H1 (cell line): ENCODE data around the gene TMEM120B. TPM values are rescaled to one million over a fixed set of nuclear protein-coding genes. Genes with fewer than 3 reads are reported as not detected.
A peak's percentile ranks its signal among the peaks of the same experiment; 100 is the strongest.

Experiments
- CTCF ChIA-PET: fragments of 300-600 bp; sonication (Branson Sonifier 250); formaldehyde crosslinking; loops from one replicate; lab custom pipeline; 2021; ENCODE audit not compliant: partially characterized antibody; lab: Charles Lee
- POLR2A ChIA-PET: fragments of 300-600 bp; sonication (Branson Sonifier 250); formaldehyde crosslinking; loops from one replicate; lab custom pipeline; 2021; ENCODE audit warnings: inconsistent platforms; ENCODE audit not compliant: partially characterized antibody; lab: Charles Lee
- DNase-seq, 2 experiments: peaks; one replicate each; pipeline versions ENCODE4 v3.0.0 to v3.0.0-alpha.2; 2010 to 2022; ENCODE audit warnings: low spot score in 2 of 2, low read depth in 1 of 2, mixed read lengths in 1 of 2
- FAIRE-seq: peaks from 2 replicates; lab custom pipeline; 2011; peaks lifted over from hg19 to GRCh38; lab: Jason Lieb, UNC
- H2AFZ ChIP-seq: 2 replicates; pipeline ENCODE4 v1.8.1; 2012; ENCODE audit warnings: low read length, inconsistent platforms
- H2AK5ac ChIP-seq: 2 replicates; pipeline ENCODE4 v1.6.1; 2013; ENCODE audit warnings: low read depth, low read length
- H2BK120ac ChIP-seq: replicated peaks from 2 replicates; pipeline ENCODE3; 2013; ENCODE audit warnings: low read depth, low read length, inconsistent platforms
- H2BK12ac ChIP-seq: 2 replicates; pipeline ENCODE4 v1.6.1; 2013; ENCODE audit warnings: low read depth, low read length
- H2BK15ac ChIP-seq: 2 replicates; pipeline ENCODE4 v1.6.1; 2013; ENCODE audit warnings: low read length
- H2BK20ac ChIP-seq: 2 replicates; pipeline ENCODE4 v1.6.1; 2013; ENCODE audit warnings: low read length
- H2BK5ac ChIP-seq: 2 replicates; pipeline ENCODE4 v1.6.1; 2013; ENCODE audit warnings: low read depth, low read length
- H3K14ac ChIP-seq: 2 replicates; pipeline ENCODE4 v1.6.1; 2013; ENCODE audit warnings: inconsistent platforms; ENCODE audit not compliant: insufficient read length
- H3K18ac ChIP-seq: 2 replicates; pipeline ENCODE4 v1.6.1; 2013; ENCODE audit warnings: low read length; ENCODE audit errors: extremely low read depth
- H3K23ac ChIP-seq: 2 replicates; pipeline ENCODE4 v1.6.1; 2013; ENCODE audit warnings: inconsistent platforms; ENCODE audit not compliant: insufficient read length
- H3K23me2 ChIP-seq: 2 replicates; pipeline ENCODE4 v1.6.1; 2013; ENCODE audit warnings: low read depth, low read length
- H3K27ac ChIP-seq: 2 replicates; pipeline ENCODE4 v1.6.1; 2011; ENCODE audit warnings: low read depth, low read length, inconsistent platforms
- H3K27me3 ChIP-seq, 4 experiments: replicated peaks in 1 of 4; 1 replicate in 1 of 4; 2 replicates in 3 of 4; pipeline versions ENCODE4 v1.6.1 to v1.8.1; 2011 to 2013; ENCODE audit warnings: low read length in 3 of 4, mild to moderate bottlenecking in 3 of 4, inconsistent platforms in 2 of 4, mixed read lengths in 2 of 4, moderate library complexity in 1 of 4; ENCODE audit not compliant: control insufficient read depth in 3 of 4, insufficient read depth in 3 of 4; ENCODE audit errors: extremely low read depth in 1 of 4
- H3K36me3 ChIP-seq, 4 experiments: 2 replicates each; pipeline versions ENCODE4 v1.6.1 to v1.8.1; 2011 to 2013; ENCODE audit warnings: mild to moderate bottlenecking in 4 of 4, low read length in 3 of 4, moderate library complexity in 2 of 4, control low read depth in 1 of 4, inconsistent platforms in 1 of 4; ENCODE audit not compliant: insufficient read depth in 4 of 4, control insufficient read depth in 2 of 4
- H3K4ac ChIP-seq: replicated peaks from 2 replicates; pipeline ENCODE3; 2013; ENCODE audit warnings: low read length, low read depth, mixed read lengths, inconsistent platforms; ENCODE audit not compliant: insufficient read length
- H3K4me1 ChIP-seq, 4 experiments: replicated peaks in 1 of 4; 1 replicate in 1 of 4; 2 replicates in 3 of 4; pipeline versions ENCODE4 v1.6.1 to v1.8.1; 2011 to 2013; ENCODE audit warnings: low read length in 3 of 4, inconsistent platforms in 2 of 4, mixed read lengths in 1 of 4; ENCODE audit not compliant: insufficient read depth in 4 of 4, control insufficient read depth in 3 of 4
- H3K4me2 ChIP-seq, 2 experiments: 2 replicates each; pipeline versions ENCODE4 v1.6.1 to v1.8.1; 2011 to 2013; ENCODE audit warnings: low read depth in 2 of 2, low read length in 2 of 2, control low read depth in 1 of 2, inconsistent platforms in 1 of 2, mild to moderate bottlenecking in 1 of 2; ENCODE audit not compliant: insufficient read depth in 1 of 2
- H3K4me3 ChIP-seq, 4 experiments: fragments of 200-600, 300-600 bp in 1 of 4; sonication (generic), shearing (Covaris generic), sonication (Bioruptor Twin) in 1 of 4; 2 replicates each; pipeline versions ENCODE4 v1.5.1 to v1.8.1; 2011 to 2016; ENCODE audit warnings: low read length in 4 of 4, low read depth in 3 of 4, control low read depth in 2 of 4, inconsistent platforms in 2 of 4, mild to moderate bottlenecking in 2 of 4, mixed read lengths in 1 of 4, moderate library complexity in 1 of 4; ENCODE audit not compliant: insufficient read depth in 2 of 4; ENCODE audit errors: extremely low read depth in 1 of 4
- H3K56ac ChIP-seq: replicated peaks from 2 replicates; pipeline ENCODE3; 2013; ENCODE audit warnings: low read depth, mild to moderate bottlenecking, mixed read lengths, low read length, inconsistent platforms; ENCODE audit not compliant: insufficient read length
- H3K79me1 ChIP-seq: 2 replicates; pipeline ENCODE4 v1.6.1; 2013; ENCODE audit warnings: low read depth, low read length, control low read depth
- H3K79me2 ChIP-seq, 2 experiments: 2 replicates each; pipeline versions ENCODE4 v1.6.1 to v1.8.1; 2012 to 2013; ENCODE audit warnings: low read length in 2 of 2, mild to moderate bottlenecking in 2 of 2, inconsistent platforms in 1 of 2; ENCODE audit not compliant: insufficient read depth in 2 of 2, control insufficient read depth in 1 of 2
- H3K9ac ChIP-seq, 4 experiments: replicated peaks in 1 of 4; 1 replicate in 1 of 4; 2 replicates in 3 of 4; pipeline versions ENCODE4 v1.6.1 to v1.8.1; 2011 to 2013; ENCODE audit warnings: low read depth in 3 of 4, low read length in 3 of 4, control low read depth in 2 of 4, mild to moderate bottlenecking in 2 of 4, moderate library complexity in 2 of 4, inconsistent platforms in 1 of 4; ENCODE audit errors: extremely low read depth in 1 of 4
- H3K9me3 ChIP-seq, 2 experiments: 2 replicates each; pipeline versions ENCODE4 v1.6.1 to v1.8.1; 2012 to 2013; ENCODE audit warnings: mild to moderate bottlenecking in 2 of 2, moderate library complexity in 2 of 2, control low read depth in 1 of 2, inconsistent platforms in 1 of 2, low read depth in 1 of 2, low read length in 1 of 2, mixed read lengths in 1 of 2; ENCODE audit not compliant: insufficient read depth in 2 of 2
- H4K20me1 ChIP-seq, 2 experiments: replicated peaks in 1 of 2; 2 replicates each; pipeline versions ENCODE3 to v1.8.1; 2011 to 2013; ENCODE audit warnings: inconsistent platforms in 2 of 2, low read length in 2 of 2, mild to moderate bottlenecking in 1 of 2; ENCODE audit not compliant: insufficient read depth in 2 of 2, control insufficient read depth in 1 of 2
- H4K5ac ChIP-seq: 2 replicates; pipeline ENCODE4 v1.6.1; 2013; ENCODE audit warnings: low read length, low read depth, mixed read lengths, inconsistent platforms; ENCODE audit not compliant: insufficient read length
- H4K8ac ChIP-seq: 2 replicates; pipeline ENCODE4 v1.8.0; 2013; ENCODE audit warnings: mild to moderate bottlenecking, moderate library complexity, low read length, inconsistent platforms; ENCODE audit not compliant: insufficient read depth; ENCODE audit errors: extremely low read depth
- H4K91ac ChIP-seq: replicated peaks from 2 replicates; pipeline ENCODE3; 2013; ENCODE audit warnings: low read length, mixed read lengths, inconsistent platforms; ENCODE audit not compliant: insufficient read length
- POLR2A ChIP-seq, 2 experiments: IDR thresholded peaks; 1 replicate in 1 of 2; 2 replicates in 1 of 2; pipeline ENCODE4 v1.6.1; 2011; ENCODE audit warnings: low read depth in 2 of 2, low read length in 2 of 2, mild to moderate bottlenecking in 2 of 2; ENCODE audit errors: control extremely low read depth in 1 of 2
- SAP30 ChIP-seq: fragments of 300-600 bp; sonication (generic); IDR thresholded peaks from 2 replicates; pipeline ENCODE4 v1.7.1; 2012; ENCODE audit warnings: low read length, moderate library complexity, mild to moderate bottlenecking, inconsistent platforms; ENCODE audit not compliant: insufficient read depth, insufficient replicate concordance
- SIX5 ChIP-seq: IDR thresholded peaks from 2 replicates; pipeline ENCODE4 v1.6.1; 2011; ENCODE audit warnings: mild to moderate bottlenecking, low read depth, low read length
- TCF12 ChIP-seq: IDR thresholded peaks from 2 replicates; pipeline ENCODE4 v1.6.1; 2011; ENCODE audit warnings: low read depth, mild to moderate bottlenecking, low read length
- TEAD4 ChIP-seq: IDR thresholded peaks from 2 replicates; pipeline ENCODE4 v1.6.1; 2012; ENCODE audit warnings: low read depth, low read length, inconsistent platforms, mixed read lengths
- WGBS, 2 experiments: shearing (Covaris generic) in 1 of 2; methylation state at CpG; one replicate each; pipeline versions ENCODE4 v1.1.6 to v1.1.7; 2013 to 2015; ENCODE audit warnings: low lambda C conversion rate in 2 of 2, mixed read lengths in 2 of 2, inconsistent platforms in 1 of 2, low coverage in 1 of 2, missing lambda C conversion rate in 1 of 2; ENCODE audit not compliant: insufficient replicate concordance in 2 of 2, insufficient coverage in 1 of 2, insufficient read length in 1 of 2; ENCODE audit errors: extremely low coverage in 1 of 2, missing lambda C conversion rate in 1 of 2; 5-methylcytosine and 5-hydroxymethylcytosine counted together
- polyA plus RNA-seq, 7 experiments: library from polyadenylated mRNA; depleted of rRNA in 3 of 7; stranded (reverse) in 5 of 7; unstranded in 2 of 7; fragments of >200 nt in 5 of 7; fragments of 200-250 nt in 2 of 7; gene quantifications; 1 replicate in 5 of 7; 2 replicates in 1 of 7; 4 replicates in 1 of 7; pipeline versions ENCODE4 v1.2.1 to v1.2.3, GENCODE V29; 2011 to 2013; ENCODE audit warnings: missing spikeins in 2 of 7, mixed read lengths in 2 of 7
- total RNA-seq: library from RNA; stranded (reverse); fragmentation: NEBNext Ultra II Directional; extraction: Animal tissue kit (Norgen Biotek cat#: 25700); gene quantifications from 2 replicates; pipeline ENCODE4 v1.2.1, GENCODE V29; 2021

TMEM120B gene
- total and polyA plus RNA-seq, 2 of the 8 experiments (the other 6 are each of a cell fraction or from before 2014, with no cell fraction given): 22.0 to 29.1 TPM

- no peak for FAIRE-seq
- Histone ChIP-seq H4K20me1 (peaks cover 5 to 13% of the 10 kb centered on the region in 2 experiments), H4K91ac (no peak overlapping the region), H2AK5ac (no peak overlapping the region), H3K79me1 (no peaks in the 10 kb centered on the region; the same call in none of the 2 replicates), H3K4ac (no peak overlapping the region), H4K5ac (no peak overlapping the region), H2AFZ (no peak overlapping the region), H3K4me1 (peaks cover 0 to 15% (median 11%) of the 10 kb centered on the region in 4 experiments; a peak in 6 of 7 replicates), H3K9me3 (no peaks in the 10 kb centered on the region), H3K36me3 (peaks cover 0 to 6% (median 5%) of the 10 kb centered on the region in 4 experiments; a peak in 4 of 8 replicates), H3K27me3 (no peaks in the 10 kb centered on the region), H3K23ac (no peak overlapping the region), H3K23me2 (no peaks in the 10 kb centered on the region), H3K4me2 (no peak overlapping the region), H3K18ac (no peak overlapping the region), H3K27ac (no peak overlapping the region; the same call in 1 of the 2 replicates), H3K9ac (no peak overlapping the region), H3K56ac (no peak overlapping the region), H2BK12ac (no peak overlapping the region), H3K79me2 (no peaks in the 10 kb centered on the region), H2BK120ac (no peak overlapping the region), H2BK15ac (no peak overlapping the region), H4K8ac (peak overlapping the region; percentile 57), H3K4me3 (no peak overlapping the region), H2BK20ac (no peak overlapping the region), H3K14ac (no peak overlapping the region), H2BK5ac (no peak overlapping the region)
- TF ChIP-seq POLR2A (IDR thresholded peaks at IDR 0.05; ENCODE audit: control extremely low read depth in 1 of 2, low read depth in 2 of 2, low read length in 2 of 2): peak in 1 of 2 experiments; percentile 10; a peak in 1 of 3 replicates
- TF ChIP-seq TCF12: no peak
- no peak for TF ChIP-seq SAP30
- no peak for TF ChIP-seq SIX5
- TF ChIP-seq TEAD4: no peak
- 95% methylated on average over 17 of the region's 17 CpGs; no CpG with 5 or more reads in 1 of the 2 experiments for WGBS, 2 experiments
- ChIA-PET CTCF (interaction anchor here (0.9 to 18.5 kb wide), 5 partner anchors 10 to 81 kb away, joined by 3 to 335 read pairs (median 3); partner anchors contain the start of genes RHOF and TMEM120B), POLR2A (interaction anchor here (1.0 to 34.9 kb wide), 3 partner anchors 12 to 75 kb away, joined by 3 to 958 read pairs (median 3); partner anchors contain the start of genes RHOF and SETD1B)
- no peak for DNase-seq
These were observed 66.9 kb downstream of the TMEM120B start for GRCh38 chr12:121779422-121779895.
